Fibroblast of lung (primary cell): ENCODE results near the gene UACA.

Experiments used
- CTCF ChIP-seq, 2 donors: IDR thresholded peaks in 1 of 2; conservative IDR thresholded peaks in 1 of 2; 1 replicate in 1 of 2; 2 replicates in 1 of 2; pipeline ENCODE4 v1.5.1; 2011 to 2012; ENCODE audit warnings: low read length in 2 of 2, control low read depth in 1 of 2, inconsistent platforms in 1 of 2, low read depth in 1 of 2, mild to moderate bottlenecking in 1 of 2
- EZH2 ChIP-seq: IDR thresholded peaks from 2 replicates; pipeline ENCODE4 v1.5.1; 2012; ENCODE audit warnings: low read length, control low read depth, mild to moderate bottlenecking; ENCODE audit errors: missing control alignments

GRCh38 chr15:70703096-70703878 lies 60.1 kb downstream of the UACA start:
- TF ChIP-seq CTCF (conservative IDR thresholded peaks at IDR 0.05 in 1 of 2, IDR thresholded peaks at IDR 0.05 in 1 of 2; ENCODE audit: low read depth in 1 of 2, low read length in 2 of 2) (no peak), EZH2 (no peak)
